Natural killer cell treated with Interleukin-12 subunit alpha and Interleukin-12 subunit beta and Interleukin-15 and Interleukin-18, amount 100 ng/mL, for 72 hours (primary cell): ENCODE results near the gene DFFA. TPM values are rescaled to one million over a fixed set of nuclear protein-coding genes. Genes with fewer than 3 reads are reported as not detected.
"Not testable (repeated sequence)": the region's sequence is repeated elsewhere in the genome, so short reads cannot be mapped to it uniquely, and the experiment has no call there.

ENCODE experiments used
- ATAC-seq, 2 donors: fragments of 150-1000 bp; cut with Tn5 transposase in 1 of 2; sonication (Bioruptor Pico), chemical (Tn5 transposase) in 1 of 2; 2 replicates each; pipeline ENCODE4 v1.10.0; 2021
- DNase-seq: peaks from one replicate; pipeline ENCODE4 v3.0.0; 2022; ENCODE audit warnings: low spot score
- H3K27ac Mint-ChIP-seq, 2 donors: 1 replicate in 1 of 2; 2 replicates in 1 of 2; pipeline ENCODE4 v1.8.0; 2022; ENCODE audit warnings: mixed read lengths in 2 of 2, mild to moderate bottlenecking in 1 of 2, moderate library complexity in 1 of 2
- H3K27me3 Mint-ChIP-seq, 2 donors: 1 replicate in 1 of 2; 2 replicates in 1 of 2; pipeline ENCODE4 v1.8.0; 2022; ENCODE audit warnings: mixed read lengths in 2 of 2
- H3K36me3 Mint-ChIP-seq: one replicate; pipeline ENCODE4 v1.8.0; 2022; ENCODE audit warnings: mixed read lengths
- H3K4me1 Mint-ChIP-seq, 2 donors: 1 replicate in 1 of 2; 2 replicates in 1 of 2; pipeline ENCODE4 v1.8.0; 2022; ENCODE audit warnings: low read depth in 2 of 2, mixed read lengths in 2 of 2, mild to moderate bottlenecking in 1 of 2
- H3K4me3 Mint-ChIP-seq: one replicate; pipeline ENCODE4 v1.8.0; 2022; ENCODE audit warnings: mixed read lengths
- H3K9me3 Mint-ChIP-seq: 2 replicates; pipeline ENCODE4 v1.8.0; 2022; ENCODE audit warnings: mixed read lengths
- total RNA-seq, 2 donors: library from RNA; stranded (reverse); gene quantifications; one replicate each; pipeline ENCODE4 v1.2.3, GENCODE V29; 2022

The DFFA gene
- total RNA-seq, 2 donors from 2014 or later: 40.0 to 59.4 TPM

DNA sequence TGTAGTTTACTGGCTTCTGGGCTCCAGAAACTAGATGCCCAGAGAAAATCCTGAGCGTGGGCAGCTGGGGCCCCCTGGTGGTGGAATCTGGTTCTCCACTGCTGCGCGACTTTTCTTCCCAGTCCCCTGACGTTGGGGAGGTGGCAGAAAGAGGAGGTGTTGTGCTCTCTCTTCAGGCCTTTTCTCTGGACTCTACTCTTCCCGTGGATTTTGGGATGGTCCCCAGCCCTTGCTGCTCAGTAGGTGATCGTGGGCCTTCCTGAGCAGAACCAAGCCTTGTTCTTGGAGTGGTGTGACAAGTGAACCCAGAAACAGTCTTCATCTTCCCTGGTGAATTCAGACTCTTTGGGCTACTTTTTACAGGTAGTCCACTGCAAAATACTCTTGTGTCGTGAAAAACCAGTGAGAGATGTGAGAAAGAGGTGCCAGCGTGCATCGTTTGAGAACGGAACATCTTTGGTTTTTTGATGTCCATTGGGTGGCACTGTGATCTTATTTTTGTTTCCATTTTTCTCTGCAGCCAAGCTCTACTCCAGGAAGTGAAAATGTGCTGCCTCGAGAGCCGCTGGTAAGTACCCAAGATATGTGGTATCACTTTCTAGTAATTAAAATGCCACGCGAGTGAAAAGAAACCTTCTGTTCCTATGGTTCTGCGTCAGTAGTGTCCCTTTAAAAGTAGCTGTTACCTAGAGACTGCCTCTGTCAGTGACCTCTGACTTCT lies 22.6 kb upstream of the DFFA start:
- Mint-ChIP-seq H3K36me3 (no peaks in the 10 kb centered on the region), H3K27ac (peak overlapping the region; percentile 72 to 90), H3K9me3 (no peaks in the 10 kb centered on the region), H3K4me3 (peak overlapping the region; percentile 82), H3K27me3 (no peaks in the 10 kb centered on the region), H3K4me1 (peaks cover 31 to 45% of the 10 kb centered on the region in 2 donors)
- ATAC-seq (peak; percentile 90 to 91), DNase-seq (peak; percentile 71)

DNA sequence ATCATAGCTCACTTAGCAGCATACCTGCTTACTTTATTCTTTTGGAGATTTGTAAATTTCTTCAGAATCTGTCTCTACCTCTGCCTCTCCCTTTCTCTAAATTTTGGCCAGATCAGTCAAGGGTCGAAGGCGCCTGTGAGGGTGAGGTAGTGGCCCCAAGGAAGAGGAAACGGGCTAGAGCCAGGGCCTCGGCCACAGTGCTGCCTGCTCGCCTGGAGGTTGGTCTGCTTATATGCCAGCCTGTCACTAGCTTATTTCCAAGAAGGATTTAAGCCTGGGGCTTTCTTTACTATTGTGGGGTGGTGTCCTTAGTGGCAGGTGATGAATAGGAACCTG lies 22.1 kb upstream of the DFFA start:
- no peaks in the 10 kb centered on the region for H3K27me3 Mint-ChIP-seq
- peaks cover 36 to 45% of the 10 kb centered on the region in 2 donors for H3K4me1 Mint-ChIP-seq
- no peak for ATAC-seq
- peak overlapping the region; percentile 72 to 90 for H3K27ac Mint-ChIP-seq
- DNase-seq: no peak
- H3K36me3 Mint-ChIP-seq: no peaks in the 10 kb centered on the region
- peak overlapping the region; percentile 82 for H3K4me3 Mint-ChIP-seq
- no peaks in the 10 kb centered on the region for H3K9me3 Mint-ChIP-seq

DNA sequence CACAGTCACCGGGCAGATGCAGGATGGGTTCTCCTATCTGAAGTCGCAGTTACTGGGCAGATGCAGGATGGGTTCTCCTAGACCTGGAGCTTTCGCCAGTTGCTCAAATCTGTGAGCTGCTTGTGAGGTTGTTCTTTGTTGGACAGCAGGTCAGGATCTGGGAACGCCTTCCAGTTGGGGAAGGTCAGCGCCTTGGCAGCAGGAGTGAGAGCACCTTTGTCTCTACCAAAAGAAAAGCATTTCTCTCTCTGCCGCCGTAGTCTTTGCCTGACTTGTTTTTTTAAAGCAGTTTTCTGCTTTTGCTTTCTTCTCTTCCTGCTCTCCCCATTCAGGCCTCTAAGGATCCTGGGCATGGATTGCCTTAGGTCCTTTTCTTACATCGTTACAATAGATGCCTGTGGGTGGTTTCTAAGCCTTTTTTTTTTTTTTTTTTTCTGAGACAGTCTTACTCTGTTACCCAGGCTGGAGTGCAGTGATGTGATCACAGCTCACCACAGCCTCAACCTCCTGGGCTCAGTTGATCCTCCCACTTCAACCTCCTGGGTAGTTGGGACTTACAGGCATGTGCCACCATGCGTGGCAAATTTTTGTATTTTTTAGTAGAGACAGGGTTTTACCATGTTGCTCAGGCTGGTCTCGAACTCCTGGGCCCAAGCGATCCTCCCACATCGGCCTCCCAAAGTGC lies 18.1 kb upstream of the DFFA start:
- DNase-seq: no peak
- peaks cover 17 to 19% of the 10 kb centered on the region in 2 donors for H3K4me1 Mint-ChIP-seq
- H3K4me3 Mint-ChIP-seq: no peak overlapping the region
- no peaks in the 10 kb centered on the region for H3K36me3 Mint-ChIP-seq
- ATAC-seq: no peak
- no peaks in the 10 kb centered on the region for H3K9me3 Mint-ChIP-seq
- H3K27me3 Mint-ChIP-seq: no peaks in the 10 kb centered on the region
- H3K27ac Mint-ChIP-seq: no peak overlapping the region

DNA sequence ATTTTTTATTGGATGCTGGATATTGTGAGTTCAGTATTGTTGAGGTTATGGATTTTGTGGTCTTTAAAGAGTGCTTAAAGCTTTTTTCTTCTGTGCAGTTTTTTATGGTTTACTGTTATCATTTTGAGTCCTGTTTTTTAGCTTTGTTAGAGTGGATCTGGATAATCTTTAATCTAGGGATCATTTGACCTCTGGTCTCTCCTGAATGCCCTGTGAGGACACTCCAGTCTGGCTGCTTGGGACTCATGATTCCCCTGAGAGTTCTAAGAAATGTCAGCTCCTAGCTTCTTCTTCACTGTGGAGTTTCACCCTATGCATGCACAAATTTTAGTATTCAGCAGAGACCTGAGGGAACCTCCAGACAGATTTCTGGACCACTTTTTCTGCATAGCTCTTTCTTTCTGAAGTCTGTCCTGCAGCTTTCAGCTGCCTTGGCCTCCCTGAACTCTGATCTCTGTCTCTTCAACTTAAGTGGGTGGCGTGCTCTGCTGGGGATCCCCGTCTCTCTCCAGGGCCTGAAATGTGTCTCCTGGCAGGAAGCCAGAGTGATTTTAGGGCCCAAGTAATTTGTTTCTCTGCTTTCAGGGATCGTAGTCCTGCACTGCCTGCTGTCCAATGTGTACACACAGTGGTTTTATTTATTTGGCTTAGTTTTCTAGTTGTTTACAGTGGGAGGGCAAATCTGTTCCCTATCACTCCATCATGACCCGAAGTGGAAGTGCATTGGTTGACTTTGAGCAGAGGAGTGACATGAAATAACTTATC lies 17.1 kb upstream of the DFFA start:
- H3K27ac Mint-ChIP-seq: peak overlapping the region in 1 of 2 donors; percentile 23
- no peak for ATAC-seq
- H3K27me3 Mint-ChIP-seq: no peaks in the 10 kb centered on the region
- H3K9me3 Mint-ChIP-seq: no peaks in the 10 kb centered on the region
- peaks cover 14 to 17% of the 10 kb centered on the region in 2 donors for H3K4me1 Mint-ChIP-seq
- no peaks in the 10 kb centered on the region for H3K36me3 Mint-ChIP-seq
- DNase-seq: no peak
- H3K4me3 Mint-ChIP-seq: no peak overlapping the region

DNA sequence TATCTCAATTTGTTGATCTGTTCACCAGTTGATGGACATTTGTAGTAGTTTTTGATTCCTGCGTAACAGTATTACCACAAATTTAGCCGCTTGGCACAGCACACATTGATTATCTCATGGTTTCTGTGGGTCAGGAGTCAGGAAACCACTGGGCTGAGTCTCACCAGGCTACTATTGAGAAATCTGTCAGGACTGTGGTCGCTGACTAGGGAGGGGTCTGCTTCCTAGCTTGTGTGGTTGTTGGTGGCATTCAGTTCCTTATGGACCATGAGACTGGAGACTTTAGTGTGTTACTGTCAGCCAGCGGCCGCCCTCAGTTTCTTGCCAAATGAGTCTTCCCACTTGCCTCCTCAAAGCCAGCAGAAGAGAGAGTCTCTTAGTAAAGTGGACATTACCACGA lies 12.2 kb upstream of the DFFA start:
- no peak for DNase-seq
- ATAC-seq: peak in 1 of 2 donors; percentile 56
- peak overlapping the region; percentile 11 for H3K4me3 Mint-ChIP-seq
- H3K27me3 Mint-ChIP-seq: no peaks in the 10 kb centered on the region
- H3K4me1 Mint-ChIP-seq: peaks cover 9 to 11% of the 10 kb centered on the region in 2 donors
- no peaks in the 10 kb centered on the region for H3K36me3 Mint-ChIP-seq
- no peaks in the 10 kb centered on the region for H3K9me3 Mint-ChIP-seq
- peak overlapping the region in 1 of 2 donors; percentile 22 for H3K27ac Mint-ChIP-seq

DNA sequence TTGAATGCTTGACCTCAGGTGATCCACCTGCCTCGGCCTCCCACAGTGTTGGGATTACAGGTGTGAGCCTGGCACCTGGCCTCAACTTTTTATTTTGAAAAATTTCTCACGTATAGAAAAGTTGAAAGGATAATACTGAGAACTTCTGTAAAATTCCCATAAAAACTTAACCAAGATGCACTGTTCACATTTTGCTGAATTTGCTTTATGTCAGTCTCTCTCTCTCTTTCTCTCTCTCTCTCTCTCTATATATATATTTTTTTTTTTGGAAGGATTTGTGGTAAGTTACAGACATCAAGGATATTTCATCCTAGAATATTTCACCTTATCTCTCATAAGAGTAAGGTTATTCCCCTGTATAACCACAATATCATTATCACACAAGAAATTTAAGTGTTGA lies 8.3 kb upstream of the DFFA start:
- no peak for DNase-seq
- Mint-ChIP-seq H3K4me3 (no peak overlapping the region), H3K27ac (no peak overlapping the region), H3K9me3 (no peaks in the 10 kb centered on the region), H3K36me3 (no peaks in the 10 kb centered on the region), H3K27me3 (no peaks in the 10 kb centered on the region), H3K4me1 (peaks cover 16 to 19% of the 10 kb centered on the region in 2 donors)
- ATAC-seq: no peak

DNA sequence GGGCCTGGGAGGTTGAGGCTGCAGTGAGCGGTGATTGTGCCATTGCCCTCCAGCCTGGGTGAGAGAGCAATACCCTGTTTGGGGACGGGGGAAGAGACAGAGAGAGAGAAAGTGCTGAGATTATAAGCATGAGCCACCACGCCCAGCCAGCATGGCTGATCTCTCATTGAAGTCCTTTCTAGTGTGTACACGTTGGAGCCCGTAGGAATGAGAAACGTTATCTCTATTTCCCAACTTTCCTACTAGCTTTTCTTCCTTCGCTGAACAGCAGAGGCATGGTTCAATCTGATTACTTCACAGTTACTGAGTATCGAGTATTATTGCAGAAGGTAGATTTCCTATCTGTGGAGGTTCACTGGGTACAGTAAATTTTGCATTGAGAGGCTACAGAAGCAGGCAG lies 7.0 kb upstream of the DFFA start:
- Mint-ChIP-seq H3K4me3 (no peak overlapping the region), H3K9me3 (no peaks in the 10 kb centered on the region), H3K27ac (no peak overlapping the region), H3K27me3 (no peaks in the 10 kb centered on the region), H3K36me3 (no peaks in the 10 kb centered on the region), H3K4me1 (peaks cover 17 to 20% of the 10 kb centered on the region in 2 donors)
- DNase-seq (no peak), ATAC-seq (no peak)

DNA sequence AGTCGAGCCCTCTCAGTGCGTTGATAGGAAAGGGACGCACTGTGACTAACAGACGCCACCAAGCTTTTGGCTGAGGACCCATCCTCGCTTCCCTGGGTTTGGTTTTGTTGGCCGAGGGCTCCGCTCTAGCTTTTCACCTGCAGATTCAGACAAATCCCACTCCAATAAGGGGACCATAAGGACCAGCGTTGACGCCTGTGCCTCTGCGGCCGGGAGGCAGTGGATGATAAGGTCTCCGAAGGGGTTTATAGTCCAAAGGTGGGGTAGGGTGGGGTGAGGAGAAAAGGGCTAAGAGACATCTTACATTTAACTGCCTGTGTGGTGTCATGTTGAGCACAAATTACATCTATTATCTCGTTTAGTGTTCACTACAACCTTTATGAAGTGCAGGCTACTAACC lies 3.2 kb upstream of the DFFA start:
- no peaks in the 10 kb centered on the region for H3K36me3 Mint-ChIP-seq
- ATAC-seq: no peak
- H3K4me1 Mint-ChIP-seq: peaks cover 31 to 35% of the 10 kb centered on the region in 2 donors

DNA sequence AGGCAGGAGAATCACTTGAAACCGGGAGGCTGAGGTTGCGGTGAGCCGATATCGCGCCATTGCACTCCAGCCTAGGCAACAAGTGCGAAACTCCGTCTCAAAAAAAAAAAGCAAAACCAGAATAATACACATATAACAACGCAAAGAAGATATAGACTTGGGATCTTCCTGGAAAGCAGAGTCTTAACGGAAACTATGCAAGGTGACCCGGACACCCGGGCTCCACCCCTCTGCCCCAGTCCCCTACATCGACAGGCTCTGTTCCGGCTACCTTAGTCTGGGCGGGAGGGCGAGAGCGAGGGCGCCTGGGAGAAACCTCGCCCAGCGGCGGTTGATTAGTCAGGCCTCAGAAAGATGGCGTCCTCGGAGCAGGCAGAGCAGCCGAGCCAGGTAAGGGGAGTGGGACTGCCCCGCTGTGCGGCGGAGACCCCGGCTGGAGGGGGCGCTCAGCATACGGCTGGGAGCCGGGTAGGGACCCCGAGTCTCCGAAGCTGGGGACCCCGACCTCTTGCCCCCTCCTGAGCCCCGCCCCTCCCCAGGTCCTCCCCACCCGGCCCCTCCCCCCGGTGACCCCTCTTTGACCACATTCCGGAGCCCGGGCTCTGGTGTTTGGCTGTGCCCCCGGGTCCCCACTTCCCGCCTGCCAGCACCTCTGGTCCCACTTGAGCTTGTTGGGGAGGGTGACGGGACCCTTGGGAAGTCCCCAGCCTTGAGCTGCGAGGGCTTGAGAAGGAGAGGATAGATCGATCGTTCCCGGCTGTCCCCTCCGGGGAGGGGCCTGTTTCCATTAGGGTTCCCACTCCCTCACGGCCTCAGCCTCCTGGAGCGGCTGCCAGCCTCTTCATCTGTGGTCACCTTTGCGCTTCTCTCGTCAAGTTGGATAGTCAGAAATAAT lies 2.5 kb upstream of the DFFA start, which contains the start of gene PEX14:
Gene PEX14, plus strand, starts transcription at position 338 of the 895 bp plus-strand sequence. Its CDS starts 17 bp downstream, at position 355.
- Mint-ChIP-seq H3K36me3 (no peaks in the 10 kb centered on the region), H3K9me3 (no peaks in the 10 kb centered on the region), H3K27me3 (no peaks in the 10 kb centered on the region), H3K27ac (peak within 1 kb of the TSS; percentile 68 to 86), H3K4me3 (peak within 1 kb of the TSS; percentile 94), H3K4me1 (peaks cover 31 to 35% of the 10 kb centered on the region in 2 donors)
- peak; percentile 91 for DNase-seq
- ATAC-seq: peak; percentile 92 to 94

More for the DNA sequence above, 3.2 kb upstream of the DFFA start:
- Mint-ChIP-seq H3K9me3 (no peaks in the 10 kb centered on the region), H3K27ac (peak overlapping the region; percentile 68 to 86), H3K27me3 (no peaks in the 10 kb centered on the region), H3K4me3 (peak overlapping the region; percentile 94)
- no peak for DNase-seq

DNA sequence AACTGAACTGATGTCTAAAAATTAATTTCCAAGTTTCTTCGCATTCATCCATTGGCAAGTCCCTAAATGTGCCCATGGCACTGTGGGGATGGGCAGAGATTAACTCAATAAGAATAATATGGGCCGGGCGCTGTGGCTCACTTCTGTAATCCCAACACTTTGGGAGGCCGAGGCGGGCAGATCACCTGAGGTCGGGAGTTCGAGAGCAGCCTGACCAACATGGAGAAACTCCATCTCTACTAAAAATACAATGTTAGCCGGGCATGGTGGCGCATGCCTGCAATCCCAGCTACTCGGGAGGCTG lies 1.9 kb upstream of the DFFA start:
- H3K9me3 Mint-ChIP-seq, H3K27me3 Mint-ChIP-seq, ATAC-seq, DNase-seq, H3K36me3 Mint-ChIP-seq: not testable (repeated sequence)
- peak overlapping the region; percentile 94 for H3K4me3 Mint-ChIP-seq
- H3K4me1 Mint-ChIP-seq: peaks cover 31 to 35% of the 10 kb centered on the region in 2 donors
- H3K27ac Mint-ChIP-seq: peak overlapping the region; percentile 68 to 86

DNA sequence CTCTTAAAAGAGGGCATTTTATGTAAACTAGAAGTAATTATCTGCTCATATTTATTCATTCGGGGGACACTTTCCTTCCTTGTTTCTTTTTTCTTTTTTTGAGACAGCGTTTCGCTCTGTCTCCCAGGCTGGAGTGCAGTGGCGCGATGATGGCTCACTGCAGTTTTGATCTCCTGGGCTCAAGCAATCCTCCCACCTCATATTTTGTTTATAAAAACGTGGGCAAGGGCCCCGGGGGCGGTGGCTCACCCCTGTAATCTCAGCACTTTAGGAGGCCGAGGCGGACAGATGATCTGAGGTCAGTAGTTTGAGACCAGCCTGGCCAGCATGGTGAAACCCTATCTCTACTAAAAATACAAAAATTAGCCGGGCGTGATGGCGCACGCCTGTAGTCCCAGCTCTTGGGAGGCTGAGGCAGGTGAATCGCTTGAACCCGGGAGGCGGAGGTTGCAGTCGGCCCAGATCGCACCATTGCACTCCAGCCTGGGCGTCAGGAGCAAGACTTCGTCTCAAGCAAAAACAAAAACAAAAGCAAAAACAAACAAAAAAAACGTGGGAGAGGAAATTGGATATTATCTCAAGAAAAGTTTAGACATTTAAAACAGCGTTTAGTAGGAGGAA lies 926 bp upstream of the DFFA start:
- Mint-ChIP-seq H3K4me1 (peaks cover 31 to 35% of the 10 kb centered on the region in 2 donors), H3K36me3 (peaks cover 1% of the 10 kb centered on the region), H3K9me3 (no peaks in the 10 kb centered on the region), H3K27ac (peak overlapping the region; percentile 94 to 97), H3K4me3 (peak overlapping the region; percentile 98), H3K27me3 (no peaks in the 10 kb centered on the region)
- no peak for DNase-seq
- no peak for ATAC-seq

DNA sequence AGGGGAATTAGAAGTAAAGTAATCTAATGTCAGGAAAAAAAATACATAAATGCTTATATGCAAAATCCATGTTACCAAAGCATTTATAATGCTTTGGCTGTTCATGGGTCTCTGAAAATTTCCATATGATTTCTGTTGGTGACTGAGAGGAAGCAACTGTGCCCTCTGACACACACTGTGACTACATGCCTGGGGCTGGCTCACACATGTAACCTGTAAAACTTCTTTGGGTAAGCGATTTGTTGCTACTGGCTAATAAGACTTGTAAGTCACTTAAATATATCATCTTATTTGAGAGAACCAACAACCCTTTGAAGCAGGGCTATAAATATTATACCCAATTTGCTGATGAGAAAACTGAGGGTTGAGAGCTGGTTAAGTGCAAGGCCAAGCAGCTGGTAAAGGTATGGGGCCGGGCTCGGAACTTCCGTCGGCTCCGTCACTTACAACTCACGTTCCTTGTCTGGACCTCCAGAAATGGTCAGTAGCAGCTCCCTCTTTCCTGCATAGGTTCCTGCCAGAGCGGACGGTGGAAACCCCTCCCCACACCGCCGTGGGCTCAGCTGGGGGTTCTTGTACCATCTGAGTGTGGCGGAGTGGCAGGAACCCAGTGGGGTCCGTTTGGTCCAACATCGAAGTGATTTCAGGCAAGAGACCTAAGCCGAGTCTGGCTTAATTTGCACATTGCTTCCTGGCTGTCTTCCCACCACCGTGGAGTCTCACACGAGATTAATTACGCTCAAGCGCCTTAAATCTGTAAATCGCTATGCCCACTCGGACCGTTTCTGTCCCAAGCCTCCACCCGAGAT lies 714 bp downstream of the DFFA start:
- Mint-ChIP-seq H3K4me3 (peak overlapping the region; percentile 98), H3K36me3 (peaks cover 7% of the 10 kb centered on the region), H3K4me1 (peaks cover 35% of the 10 kb centered on the region in 2 donors), H3K9me3 (no peaks in the 10 kb centered on the region), H3K27ac (peak overlapping the region; percentile 94 to 97), H3K27me3 (no peaks in the 10 kb centered on the region)
- DNase-seq: no peak
- no peak for ATAC-seq
